NCI-H82 treated with DMSO at 0.1 percent for 48 hours (cell line): ENCODE measurements around the gene NLGN3.
"Not testable (repeated sequence)": the region's sequence is repeated elsewhere in the genome, so short reads cannot be mapped to it uniquely, and the experiment has no call there.

Experiments used
- DNase-seq: peaks from one replicate; lab custom pipeline; 2025; ENCODE audit not compliant: unreplicated experiment; lab: John Stamatoyannopoulos, UW

Gene NLGN3

DNA sequence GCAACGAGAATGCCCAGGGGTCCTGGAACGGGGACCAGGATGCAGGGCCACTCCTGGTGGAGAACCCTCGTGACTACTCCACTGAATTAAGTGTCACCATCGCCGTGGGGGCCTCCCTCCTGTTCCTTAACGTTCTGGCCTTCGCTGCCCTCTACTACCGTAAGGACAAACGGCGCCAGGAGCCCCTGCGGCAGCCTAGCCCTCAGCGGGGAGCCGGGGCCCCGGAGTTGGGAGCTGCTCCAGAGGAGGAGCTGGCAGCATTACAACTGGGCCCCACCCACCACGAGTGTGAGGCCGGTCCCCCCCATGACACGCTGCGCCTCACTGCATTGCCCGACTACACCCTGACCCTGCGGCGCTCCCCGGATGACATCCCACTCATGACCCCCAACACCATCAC is 24.9 kb downstream of the NLGN3 start:
- no peak for DNase-seq

DNA sequence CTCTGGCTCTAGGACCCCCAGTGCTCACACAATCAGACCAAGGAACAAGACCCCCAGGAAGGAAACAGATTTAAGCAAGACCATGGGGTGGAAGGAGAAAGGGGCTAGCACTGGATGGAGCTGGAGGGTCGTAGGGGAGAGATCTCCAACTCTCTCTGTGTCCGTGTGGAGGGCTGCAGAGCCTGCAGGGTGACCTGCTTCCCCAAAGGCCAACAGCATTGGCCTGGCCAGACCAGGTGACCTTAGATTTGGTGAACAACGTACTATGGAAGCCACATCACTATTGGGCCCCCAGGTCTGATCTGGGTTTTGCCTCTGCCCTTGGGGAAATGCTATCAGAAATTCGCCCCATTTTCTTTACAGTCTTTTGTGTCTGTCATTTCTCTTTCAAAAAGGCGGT is 26.0 kb downstream of the NLGN3 start:
- DNase-seq: no peak

DNA sequence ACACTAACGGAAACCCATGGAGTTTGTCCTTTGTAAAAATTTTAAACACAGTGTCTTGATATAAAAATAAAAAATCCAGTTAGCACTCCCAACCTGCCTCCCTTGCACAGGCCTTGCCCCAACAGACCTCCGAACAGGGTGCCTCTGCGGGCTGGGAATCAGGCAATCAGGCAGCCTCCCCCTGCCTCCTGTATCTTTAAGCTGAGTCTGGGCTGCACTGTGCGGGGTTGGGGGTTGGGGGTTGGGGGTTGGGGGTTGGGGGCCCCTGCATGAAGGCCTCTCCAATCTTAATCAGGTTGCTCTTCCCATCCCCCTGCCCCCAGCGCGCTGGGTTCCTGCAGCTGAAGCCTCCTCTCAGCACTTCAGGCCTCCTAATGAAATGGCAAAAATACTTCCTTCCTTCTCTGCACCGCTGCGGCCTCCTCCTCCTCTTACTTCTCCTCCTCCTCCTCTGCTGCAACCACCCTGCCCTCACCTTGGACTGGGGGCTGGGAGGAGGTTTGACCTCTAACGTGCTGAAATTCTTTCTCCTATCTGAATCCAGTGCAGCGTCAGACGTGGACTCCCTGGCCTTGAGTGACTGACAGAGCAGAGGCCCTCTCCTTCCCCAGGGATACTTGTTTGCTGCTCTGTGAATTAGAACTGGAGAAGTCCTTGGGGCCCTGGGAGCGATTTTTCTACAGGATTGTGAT is 26.6 kb downstream of the NLGN3 start:
- DNase-seq: no peak

DNA sequence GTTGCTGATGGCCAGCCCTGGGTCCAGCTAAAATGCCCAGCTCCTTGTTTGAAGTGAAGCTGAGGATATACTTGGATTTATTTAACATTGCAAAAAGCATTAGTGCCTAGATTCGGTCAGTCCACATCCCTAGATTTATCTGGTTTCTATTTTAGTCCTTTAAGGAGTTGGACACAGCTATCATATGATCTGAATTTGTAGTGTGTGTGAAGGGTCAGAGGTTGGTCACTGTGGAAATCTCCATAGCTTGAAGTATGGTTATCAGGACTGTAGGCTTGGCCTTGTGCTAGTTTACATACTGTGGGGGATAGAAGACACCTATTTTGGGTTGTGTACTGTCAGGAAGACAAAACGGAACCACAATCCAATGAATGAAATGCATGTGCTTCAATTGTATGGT is 28.8 kb downstream of the NLGN3 start:
- no peak for DNase-seq

DNA sequence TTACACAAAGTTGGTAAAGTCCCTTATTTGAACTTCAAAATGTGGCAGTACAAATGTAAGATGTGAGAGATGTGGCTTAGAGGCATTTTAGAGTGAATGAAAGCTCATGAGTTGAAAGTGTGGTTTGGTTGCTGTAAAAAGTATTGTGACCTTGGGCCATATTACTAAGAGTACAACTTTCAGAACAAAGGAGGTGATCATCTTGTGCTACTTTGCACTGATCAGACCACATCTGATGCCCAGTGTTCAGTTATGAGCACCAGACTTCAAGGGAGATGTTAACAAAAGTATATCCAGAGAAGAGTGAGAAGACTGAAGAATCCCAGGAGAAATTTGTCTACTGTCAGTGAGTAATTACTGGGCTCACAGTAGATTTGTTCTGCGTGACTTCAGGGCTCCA is 30.2 kb downstream of the NLGN3 start:
- no peak for DNase-seq

DNA sequence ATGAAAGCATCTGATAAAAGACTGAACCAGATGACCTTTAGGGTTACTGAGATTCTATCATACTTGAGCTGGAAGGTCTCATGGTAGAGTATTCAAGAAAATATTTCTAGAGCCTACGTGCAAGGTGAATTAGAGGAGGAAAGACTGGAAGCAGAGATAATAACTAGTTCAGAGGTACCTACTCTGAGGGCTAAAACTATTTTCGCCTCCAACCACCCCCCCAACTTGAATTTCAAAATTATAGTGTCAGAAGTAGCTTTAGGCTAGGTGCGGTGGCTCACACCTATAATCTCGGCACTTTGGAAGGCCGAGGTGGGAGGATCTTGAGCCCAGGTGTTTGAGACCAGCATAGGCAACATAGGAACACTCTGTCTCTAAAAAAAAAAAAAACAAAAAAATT is 30.9 kb downstream of the NLGN3 start:
- DNase-seq: no peak

DNA sequence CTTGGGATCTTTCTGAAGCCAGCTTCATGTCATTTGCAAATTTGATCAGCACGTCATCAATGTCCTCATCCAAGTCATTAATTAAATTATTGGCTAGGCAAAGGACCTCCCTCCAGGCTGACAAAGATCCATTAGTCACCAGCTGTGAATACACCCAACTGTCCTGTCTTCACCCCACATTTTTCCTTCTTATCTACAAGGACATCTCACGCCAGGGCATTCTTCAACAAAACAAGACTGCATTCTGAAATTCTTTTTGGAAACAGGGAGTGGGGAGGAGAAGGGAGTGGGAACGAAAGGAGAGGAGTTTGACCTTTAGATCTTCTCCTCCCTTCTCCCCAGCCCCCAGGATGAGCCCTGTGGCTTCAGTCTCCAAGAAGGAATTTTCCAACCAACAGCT is 32.7 kb downstream of the NLGN3 start:
- no peak for DNase-seq

DNA sequence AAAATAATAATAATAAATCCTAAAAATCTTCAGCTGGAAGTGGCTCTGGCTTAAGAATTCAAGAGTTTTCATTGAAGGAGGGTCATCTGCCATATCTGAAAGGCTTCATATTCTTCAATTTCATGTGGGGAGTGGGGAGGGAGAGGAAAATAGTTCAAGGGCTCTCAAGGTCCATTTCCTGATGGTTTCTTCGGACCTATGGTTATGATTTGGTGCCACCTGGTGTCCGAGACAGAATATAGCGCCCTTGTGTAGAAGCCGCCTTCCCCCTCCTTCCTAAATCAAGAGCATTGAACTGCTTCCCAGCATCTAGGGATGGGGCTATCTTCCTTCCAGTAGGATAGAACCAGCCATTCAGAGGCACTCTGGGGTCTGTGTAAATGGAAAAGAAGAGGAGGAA is 34.3 kb downstream of the NLGN3 start:
- peak; percentile 25 for DNase-seq

DNA sequence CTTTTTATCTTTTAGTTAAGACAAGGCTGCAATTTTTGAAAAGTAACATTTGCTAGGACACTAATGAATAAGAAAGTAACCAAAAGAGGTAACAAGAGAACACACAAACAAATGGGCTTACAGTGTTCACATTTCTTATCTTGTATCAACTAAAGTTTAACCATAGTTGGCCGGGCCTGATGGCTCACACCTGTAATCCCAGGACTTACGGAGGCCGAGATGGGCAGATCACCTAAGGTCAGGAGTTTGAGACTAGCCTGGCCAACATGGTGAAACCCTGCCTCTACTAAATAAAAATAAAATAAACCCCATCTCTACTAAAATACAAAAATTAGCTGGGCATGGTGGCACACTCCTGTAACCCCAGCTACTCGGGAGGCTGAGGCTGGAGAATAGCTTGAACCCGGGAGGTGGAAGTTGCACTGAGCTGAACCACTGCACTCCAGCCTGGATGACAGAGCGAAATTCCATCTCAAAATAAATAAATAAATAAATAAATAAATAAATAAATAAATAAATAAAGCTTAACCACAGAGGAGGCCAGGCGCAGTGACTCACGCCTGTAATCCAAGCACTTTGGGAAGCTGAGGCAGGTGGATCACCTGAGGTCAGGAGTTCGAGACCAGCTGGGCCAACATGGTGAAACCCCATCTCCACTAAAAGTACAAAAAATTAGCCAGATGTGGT is 36.1 kb downstream of the NLGN3 start:
- DNase-seq: not testable (repeated sequence)

DNA sequence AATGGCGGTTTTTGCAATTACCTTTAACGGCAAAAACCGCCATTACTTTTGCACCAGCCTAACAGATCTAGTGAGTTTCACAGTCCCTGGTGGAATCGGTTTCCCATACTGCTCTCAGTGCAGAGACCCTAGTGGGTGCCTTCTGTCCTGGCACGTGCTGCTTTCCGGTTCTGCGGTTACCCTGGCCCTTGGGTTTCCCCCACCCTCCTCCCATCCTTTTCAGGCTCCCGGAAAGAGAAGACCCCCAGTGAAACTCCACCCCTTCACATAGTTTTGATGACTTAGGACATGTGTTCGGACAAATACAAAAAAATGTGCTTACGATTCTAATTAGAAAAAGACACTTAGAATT is 36.9 kb downstream of the NLGN3 start:
- DNase-seq: no peak

DNA sequence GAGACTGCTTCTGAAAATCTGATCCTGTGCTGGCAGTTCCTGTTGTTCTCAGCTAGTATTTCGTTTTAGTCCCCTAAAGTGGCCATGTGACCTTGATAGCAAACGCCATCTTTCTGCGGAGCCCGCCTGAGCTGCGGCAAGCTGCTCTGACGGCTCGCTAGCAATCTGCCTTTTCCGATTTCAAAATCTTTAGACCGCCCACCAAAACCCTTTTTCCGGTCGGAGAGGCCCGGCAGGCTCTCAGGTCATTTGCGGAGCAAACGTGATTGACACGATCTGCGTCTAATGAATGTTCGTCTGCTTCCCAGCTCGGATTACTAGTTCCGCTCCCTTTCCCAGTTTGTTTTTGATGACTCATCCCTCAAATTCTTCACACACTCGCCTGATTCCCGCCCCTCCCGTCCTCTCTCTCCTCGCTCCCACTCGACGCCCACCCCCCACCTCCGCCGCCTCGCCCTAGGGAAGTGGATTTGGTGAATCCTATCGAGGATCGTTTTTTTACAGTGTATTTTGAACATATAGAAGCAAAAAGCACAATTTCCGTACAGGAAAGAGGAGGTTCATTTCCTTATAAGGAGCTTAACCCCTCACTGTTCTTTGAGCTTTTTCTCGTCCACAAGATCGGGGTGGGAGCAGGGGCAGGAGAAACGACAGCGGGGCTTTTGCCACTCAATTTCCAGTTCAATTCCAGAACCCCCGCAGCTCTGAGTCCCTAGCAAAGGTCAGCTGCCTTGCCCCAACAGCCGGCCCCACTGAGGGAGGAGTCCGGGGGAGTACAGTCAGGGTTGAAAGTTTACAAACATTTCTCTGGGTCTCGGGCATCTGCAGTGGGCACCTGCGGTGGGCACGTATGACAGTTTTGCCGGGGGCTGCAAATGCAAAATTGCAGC is 37.5 kb downstream of the NLGN3 start:
- no peak for DNase-seq

DNA sequence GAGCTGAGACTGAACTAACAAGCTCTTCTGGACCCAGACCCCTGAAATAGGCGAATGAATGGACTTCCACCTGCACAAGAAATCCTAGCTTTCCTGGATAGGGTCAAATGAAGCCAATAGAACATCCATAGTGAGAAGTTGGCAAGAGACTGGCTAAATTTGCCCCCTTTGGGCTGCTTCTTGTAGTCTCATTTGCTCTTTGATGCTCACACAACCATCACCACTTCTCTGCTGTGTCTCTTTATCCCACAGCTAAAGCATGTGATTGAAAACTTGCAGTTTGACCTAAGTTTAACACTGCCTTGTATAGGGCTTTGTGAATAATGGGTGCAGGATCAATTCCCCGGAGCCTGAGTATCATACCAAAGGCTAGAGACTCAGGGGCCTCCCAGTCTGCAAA is 38.2 kb downstream of the NLGN3 start:
- no peak for DNase-seq

DNA sequence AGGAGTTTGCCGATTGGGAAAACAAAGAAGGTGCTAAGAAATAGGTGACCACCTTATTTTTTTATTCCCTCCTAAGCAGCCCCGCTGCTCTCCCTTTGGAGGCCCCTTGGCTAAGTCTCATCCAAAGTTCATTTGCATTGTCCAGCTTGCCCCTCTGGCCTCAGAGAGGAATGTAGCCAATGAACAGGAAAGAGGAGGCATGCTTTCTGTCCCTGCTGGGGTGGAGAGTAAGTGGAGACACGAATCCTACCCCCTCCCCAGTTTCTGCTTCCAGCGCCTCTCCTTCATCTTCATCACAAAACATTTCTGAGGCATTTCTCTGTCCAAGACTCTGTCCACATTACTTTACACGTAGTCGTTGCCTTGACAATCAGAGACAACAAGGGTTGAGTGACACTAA is 38.7 kb downstream of the NLGN3 start:
- DNase-seq: no peak

DNA sequence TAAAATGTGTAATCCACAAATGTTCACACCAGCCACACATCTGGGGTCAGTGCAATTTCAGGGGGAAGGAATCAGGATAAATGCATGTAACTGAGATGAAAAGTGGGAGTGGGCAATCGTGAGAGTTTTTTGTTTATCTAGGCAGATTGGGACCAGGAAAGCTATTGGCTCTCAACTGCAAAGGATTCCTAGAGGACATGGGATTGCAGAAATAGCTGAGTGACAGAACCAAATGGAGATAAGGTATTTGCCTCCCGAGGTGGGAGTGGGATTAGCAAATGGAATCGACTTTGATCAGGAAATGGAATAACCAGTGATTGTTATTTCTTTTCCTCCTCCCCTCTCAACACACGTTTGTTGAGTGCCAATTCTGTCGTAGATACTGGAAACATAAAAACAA is 39.5 kb downstream of the NLGN3 start:
- DNase-seq: no peak

DNA sequence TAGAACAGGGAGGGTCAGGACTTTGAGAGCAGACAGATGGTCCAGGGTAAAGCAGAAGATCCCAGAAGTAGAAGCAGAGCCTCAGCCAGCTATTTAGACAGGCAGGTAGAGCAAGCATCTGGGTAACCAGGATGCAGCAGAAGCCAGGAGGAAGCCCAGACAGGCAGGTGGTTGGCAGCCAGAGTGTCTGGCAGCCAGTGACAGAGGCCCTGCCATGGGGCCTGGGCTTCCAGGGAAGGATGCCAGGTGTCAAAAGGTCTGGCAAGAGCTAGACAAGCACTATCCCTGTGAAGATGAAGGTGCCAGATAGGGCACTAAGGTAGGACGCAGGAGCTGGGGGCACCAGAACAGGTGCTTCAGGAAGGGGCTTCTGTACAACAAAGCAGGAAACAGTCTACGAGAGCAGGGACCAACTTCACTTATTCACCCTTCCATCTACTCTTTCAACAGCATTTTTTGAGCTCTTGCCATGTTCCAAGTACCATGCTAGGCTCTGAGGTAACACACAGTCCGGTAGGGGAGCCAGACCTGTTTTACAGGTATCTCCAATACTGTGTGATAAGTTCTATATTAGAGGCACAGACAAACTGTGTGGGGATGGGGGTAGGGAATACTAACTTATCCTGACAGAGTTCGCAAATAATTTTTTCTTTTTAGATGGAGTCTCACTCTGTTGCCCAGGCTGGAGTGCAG is 40.3 kb downstream of the NLGN3 start:
- DNase-seq: no peak

DNA sequence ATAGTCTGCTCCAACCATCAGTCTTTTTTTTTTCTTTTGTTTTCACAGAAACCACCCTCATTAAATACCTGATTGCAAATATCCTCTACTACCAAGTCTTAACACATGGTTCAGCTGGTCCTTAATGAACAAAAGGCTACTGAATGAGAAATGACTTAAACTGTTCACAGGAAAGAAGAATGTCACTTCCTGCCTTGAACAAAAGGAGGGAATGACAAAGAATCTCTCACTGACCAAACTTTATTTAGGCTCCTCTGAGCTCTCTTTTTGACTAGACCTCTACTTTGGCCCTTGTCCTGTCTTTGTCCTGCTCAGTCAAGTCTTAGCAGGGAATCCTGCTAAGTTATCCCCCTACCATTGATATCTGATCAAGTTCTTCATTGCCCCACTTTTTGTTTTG is 46.6 kb downstream of the NLGN3 start:
- no peak for DNase-seq

DNA sequence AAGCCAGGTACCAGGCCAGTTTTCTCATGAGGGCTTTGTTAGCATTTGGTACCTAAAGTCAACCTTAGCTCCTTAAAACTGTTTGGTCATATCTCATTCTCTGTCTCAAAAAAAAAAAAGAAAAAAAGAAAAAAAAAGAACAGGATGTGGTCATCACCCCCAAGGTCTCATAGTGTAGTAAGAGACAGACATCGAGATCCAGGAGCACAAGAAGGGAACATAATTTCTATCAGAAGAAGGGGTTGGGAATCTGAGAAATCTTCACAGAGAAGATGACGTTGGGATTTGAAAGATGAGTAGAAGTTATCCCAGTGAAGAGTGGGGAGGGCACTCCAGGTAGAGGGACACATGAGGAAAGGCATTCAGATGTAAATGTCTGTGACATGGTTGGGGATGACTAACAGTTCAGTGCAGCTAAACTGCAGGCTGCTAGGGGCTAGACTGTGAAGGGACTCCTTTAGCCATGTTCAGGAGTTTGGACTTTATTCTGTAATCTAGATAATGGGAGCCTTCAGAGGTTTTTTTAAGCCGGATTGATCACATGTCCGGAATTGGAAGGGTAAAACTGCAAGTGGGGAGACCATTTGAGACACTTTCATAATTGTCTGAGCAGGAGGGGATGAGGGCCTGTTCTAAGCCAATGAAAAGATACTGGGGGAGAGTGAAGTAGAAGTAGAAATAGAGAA is 51.5 kb downstream of the NLGN3 start:
- no peak for DNase-seq

DNA sequence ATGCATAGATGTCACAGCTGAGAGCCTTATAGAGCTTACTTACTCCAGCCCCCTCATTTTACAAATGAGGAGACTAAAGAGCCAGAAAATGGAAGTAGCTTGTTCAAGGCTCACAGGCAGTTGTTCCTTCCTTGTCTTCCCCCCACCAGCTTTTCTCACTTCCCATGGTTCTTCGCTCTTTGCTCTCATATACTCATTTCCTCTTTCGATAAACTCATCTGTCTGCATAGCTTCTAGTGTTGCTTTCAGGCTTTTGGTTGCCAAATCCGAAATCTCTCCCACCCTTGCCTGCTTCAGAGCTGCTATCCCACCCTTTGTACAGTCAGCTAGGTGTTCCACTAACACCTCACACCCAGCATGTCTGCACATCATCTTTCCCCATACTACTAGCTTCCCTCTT is 53.4 kb downstream of the NLGN3 start:
- no peak for DNase-seq

DNA sequence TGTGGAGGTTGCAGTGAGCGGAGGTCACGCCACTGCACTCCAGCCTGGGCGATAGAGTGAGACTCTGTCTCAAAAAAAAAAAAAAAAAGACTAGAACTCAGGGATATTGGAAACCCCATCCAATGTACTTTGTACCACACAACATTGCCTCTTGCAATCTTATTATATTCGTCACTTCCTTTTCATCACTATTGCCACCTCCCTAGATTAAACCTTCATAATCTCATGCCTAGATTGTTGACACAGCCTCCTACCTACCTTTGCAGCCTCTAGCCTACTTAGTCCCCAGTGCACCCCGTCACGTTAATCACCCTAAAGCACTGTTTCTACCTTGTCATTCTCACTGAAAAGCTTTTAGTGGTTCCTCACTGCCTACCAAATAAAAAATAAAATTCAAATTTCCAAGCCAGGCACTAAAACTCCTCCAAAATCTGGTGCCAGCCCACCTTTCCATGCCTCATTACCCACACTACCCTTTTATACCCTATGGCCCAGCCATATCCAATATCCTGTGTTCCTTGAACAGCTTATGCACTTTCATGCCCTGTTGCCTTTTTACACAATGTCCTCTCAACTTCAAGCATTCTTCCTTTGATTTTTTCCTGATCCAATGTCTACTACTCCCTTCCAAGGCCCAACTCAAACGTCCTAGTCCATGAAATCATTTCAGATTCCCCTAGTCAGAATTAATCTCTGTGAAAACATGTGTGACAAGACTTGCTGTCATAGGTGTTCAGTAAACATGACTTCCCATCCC is 54.8 kb downstream of the NLGN3 start:
- DNase-seq: no peak

DNA sequence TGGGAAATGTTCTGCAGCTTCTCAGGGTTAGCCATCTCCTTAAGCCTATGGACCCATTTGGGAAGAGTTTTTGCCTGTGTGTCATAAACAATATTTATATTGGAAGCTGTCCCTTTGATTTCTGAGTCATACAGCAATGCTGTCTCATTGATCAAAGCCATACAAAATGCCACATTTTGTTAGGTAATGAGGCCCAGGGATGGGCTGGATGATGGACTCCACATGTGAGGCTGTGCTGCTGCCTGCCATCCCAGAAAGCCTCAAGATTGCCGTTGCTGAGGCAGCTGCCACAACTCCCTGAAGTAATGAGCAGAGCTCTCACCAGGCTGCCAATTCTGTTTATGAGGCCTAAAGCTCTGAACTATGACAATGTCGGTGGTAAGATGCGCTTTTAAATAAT is 66.2 kb downstream of the NLGN3 start:
- no peak for DNase-seq
